Activated CD8-positive, alpha-beta T cell treated with anti-CD3 and anti-CD28 coated beads for 36 hours (primary cell): Measurements from ENCODE around the gene ATP10A. TPM values are rescaled to one million over a fixed set of nuclear protein-coding genes. Genes with fewer than 3 reads are reported as not detected.
"Not testable (repeated sequence)": the region's sequence is repeated elsewhere in the genome, so short reads cannot be mapped to it uniquely, and the experiment has no call there.

Experiments
- ATAC-seq: fragments of 200-7000 bp; cut with Tn5 transposase; one replicate; pipeline ENCODE4 v1.10.0; 2021; ENCODE audit warnings: mild to moderate bottlenecking, moderate library complexity
- CTCF ChIA-PET: fragments of 350-600 bp; sonication (Branson Sonifier 250); formaldehyde crosslinking; loops from one replicate; lab custom pipeline; 2021; ENCODE audit warnings: antibody characterized with exemption; lab: Charles Lee
- POLR2A ChIA-PET: fragments of 350-600 bp; sonication (Branson Sonifier 250); formaldehyde crosslinking; loops from one replicate; lab custom pipeline; 2021; ENCODE audit warnings: antibody characterized with exemption; lab: Charles Lee
- DNase-seq: peaks from one replicate; pipeline ENCODE4 v3.0.0-alpha.2; 2020
- H3K27ac Mint-ChIP-seq: one replicate; pipeline ENCODE4 v1.8.0; 2021; ENCODE audit warnings: mild to moderate bottlenecking, mixed read lengths
- H3K27me3 Mint-ChIP-seq: one replicate; pipeline ENCODE4 v1.8.0; 2021; ENCODE audit warnings: mixed read lengths
- H3K36me3 Mint-ChIP-seq: one replicate; pipeline ENCODE4 v1.8.0; 2021; ENCODE audit warnings: low read depth, mixed read lengths
- H3K4me1 Mint-ChIP-seq: one replicate; pipeline ENCODE4 v1.8.0; 2021; ENCODE audit warnings: low read depth, mixed read lengths
- H3K4me3 Mint-ChIP-seq: one replicate; pipeline ENCODE4 v1.8.0; 2021; ENCODE audit warnings: mild to moderate bottlenecking, moderate library complexity, mixed read lengths
- H3K9me3 Mint-ChIP-seq: one replicate; pipeline ENCODE4 v1.8.0; 2021; ENCODE audit warnings: mixed read lengths
- intact Hi-C: fragments of 100-400 bp; cut with micrococcal nuclease; formaldehyde crosslinking; loops from one replicate; pipeline ENCODE4 v1.10.0; 2022
- total RNA-seq, 2 experiments: library from RNA; stranded (reverse); gene quantifications; one replicate each; pipeline ENCODE4 v1.2.3, GENCODE V29; 2021
- TF ChIP-seq, protein P1 (sequence below): fragments of 200-600 bp; IDR thresholded peaks from one replicate; pipeline ENCODE4 v1.8.0; 2022; ENCODE audit warnings: antibody characterized with exemption, mild to moderate bottlenecking

The ATP10A gene
- total RNA-seq, 2 experiments from 2014 or later, result 17.8 to 21.0 TPM

DNA sequence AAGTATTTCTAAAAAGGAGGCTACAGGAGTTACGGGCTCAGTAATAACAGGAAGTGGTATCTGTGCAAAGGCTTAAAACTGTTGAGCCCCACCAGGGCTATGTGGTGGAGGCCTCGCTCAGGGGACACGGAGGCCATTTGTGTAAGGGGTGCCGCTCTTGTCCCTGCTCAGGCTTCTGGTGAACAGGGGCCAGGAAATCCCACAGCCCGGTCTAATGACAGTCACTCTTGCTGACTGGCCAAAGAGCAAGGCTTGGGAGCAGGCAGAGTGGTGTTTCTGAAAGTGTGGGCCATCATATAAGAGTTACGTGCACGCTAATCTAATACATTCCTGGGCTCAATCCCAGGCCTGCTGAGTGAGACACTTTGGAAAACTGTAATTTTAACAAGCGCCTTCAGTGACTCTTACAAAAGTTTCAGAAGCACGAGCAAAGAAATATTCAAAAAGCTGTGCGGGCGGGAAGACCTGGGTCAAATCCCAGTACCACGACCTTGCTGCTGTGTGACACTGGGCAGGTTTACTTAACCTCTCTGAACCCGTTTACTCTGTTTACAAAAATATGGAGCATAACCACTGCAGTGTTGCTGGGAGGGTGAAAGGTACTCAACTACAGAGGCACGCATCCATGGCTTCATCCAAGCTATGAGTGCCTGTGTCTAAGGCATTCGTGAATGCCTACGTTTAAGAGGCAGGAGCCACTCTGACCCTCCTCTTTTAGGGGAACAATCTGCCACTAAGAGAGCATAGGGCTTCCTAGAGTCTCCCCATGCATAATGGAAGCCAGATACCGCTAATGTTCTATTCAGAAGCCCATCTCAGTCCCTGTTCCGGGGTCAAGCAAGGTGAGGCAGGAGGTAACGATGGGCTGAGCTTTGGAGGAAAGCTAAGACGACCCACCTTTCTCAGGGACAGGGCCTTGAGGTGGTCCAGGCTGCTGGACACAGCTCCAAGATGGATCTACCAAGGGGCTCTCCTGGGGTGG is 2.0 kb downstream of the ATP10A start:
- TF ChIP-seq, protein P1, sequence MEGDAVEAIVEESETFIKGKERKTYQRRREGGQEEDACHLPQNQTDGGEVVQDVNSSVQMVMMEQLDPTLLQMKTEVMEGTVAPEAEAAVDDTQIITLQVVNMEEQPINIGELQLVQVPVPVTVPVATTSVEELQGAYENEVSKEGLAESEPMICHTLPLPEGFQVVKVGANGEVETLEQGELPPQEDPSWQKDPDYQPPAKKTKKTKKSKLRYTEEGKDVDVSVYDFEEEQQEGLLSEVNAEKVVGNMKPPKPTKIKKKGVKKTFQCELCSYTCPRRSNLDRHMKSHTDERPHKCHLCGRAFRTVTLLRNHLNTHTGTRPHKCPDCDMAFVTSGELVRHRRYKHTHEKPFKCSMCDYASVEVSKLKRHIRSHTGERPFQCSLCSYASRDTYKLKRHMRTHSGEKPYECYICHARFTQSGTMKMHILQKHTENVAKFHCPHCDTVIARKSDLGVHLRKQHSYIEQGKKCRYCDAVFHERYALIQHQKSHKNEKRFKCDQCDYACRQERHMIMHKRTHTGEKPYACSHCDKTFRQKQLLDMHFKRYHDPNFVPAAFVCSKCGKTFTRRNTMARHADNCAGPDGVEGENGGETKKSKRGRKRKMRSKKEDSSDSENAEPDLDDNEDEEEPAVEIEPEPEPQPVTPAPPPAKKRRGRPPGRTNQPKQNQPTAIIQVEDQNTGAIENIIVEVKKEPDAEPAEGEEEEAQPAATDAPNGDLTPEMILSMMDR, result no peak
- Mint-ChIP-seq H3K4me1 (peaks cover 42% of the 10 kb centered on the region), H3K36me3 (peaks cover 37% of the 10 kb centered on the region), H3K27ac (peak overlapping the region; percentile 92), H3K4me3 (peak overlapping the region; percentile 91), H3K27me3 (no peaks in the 10 kb centered on the region), H3K9me3 (peaks cover 3% of the 10 kb centered on the region)
- ATAC-seq (peak; percentile 54), DNase-seq (peak; percentile 64)
- intact Hi-C loops, result loop anchor here (5.0 kb wide), 1 partner anchor 44 kb away; no protein-coding TSS in a partner anchor
- CTCF ChIA-PET, result interaction anchor here (1.0 to 4.5 kb wide), 3 partner anchors 17 to 78 kb away, joined by 3 to 16 read pairs (median 15); no protein-coding TSS in a partner anchor
- POLR2A ChIA-PET, result interaction anchor here (0.6 to 3.8 kb wide), 7 partner anchors 8 to 497 kb away, joined by 3 to 26 read pairs (median 7); no protein-coding TSS in a partner anchor

DNA sequence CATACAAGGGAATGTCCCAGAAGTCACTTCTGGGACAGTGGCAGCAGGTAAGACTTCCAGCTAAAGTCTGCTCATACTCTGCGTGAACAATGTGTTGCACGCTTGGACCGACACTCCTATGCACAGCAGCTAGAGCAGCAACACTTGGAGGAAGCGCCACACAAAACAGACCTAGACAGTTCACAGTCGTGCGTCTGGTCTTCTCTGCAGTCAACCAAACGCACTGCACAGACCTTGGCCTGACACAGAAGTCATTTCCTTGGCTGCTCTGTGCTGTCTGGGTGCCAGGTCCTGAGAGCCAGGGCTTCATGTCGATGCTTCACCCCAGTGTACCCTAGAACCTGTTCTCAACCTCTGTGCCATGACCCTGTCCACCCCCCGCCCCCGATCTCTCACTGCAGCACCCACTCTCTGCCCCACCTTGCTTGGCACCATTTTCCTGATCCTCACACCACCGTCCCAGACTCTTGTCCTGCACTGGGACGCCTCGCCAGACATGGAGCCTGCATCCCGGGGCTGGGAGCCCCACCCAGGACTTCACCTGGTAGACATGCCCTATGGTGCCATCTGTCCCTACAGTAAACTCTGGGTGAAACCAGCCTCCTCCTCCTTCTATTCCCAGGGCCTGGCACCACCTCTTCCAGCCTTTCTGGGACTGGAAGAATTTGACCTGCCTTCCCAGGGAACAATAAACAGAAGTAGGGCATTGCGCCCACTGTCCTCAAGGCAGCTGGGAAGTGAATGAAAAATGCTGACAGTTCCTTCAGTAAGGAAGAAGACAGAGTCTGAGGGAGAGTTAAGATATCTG is 3.1 kb downstream of the ATP10A start:
- CTCF ChIA-PET, result interaction anchor here (1.2 to 4.5 kb wide), 4 partner anchors 13 to 76 kb away, joined by 3 to 16 read pairs (median 10); no protein-coding TSS in a partner anchor
- peaks cover 3% of the 10 kb centered on the region for H3K9me3 Mint-ChIP-seq
- H3K4me1 Mint-ChIP-seq, result peaks cover 53% of the 10 kb centered on the region
- peak; percentile 54 for DNase-seq
- H3K36me3 Mint-ChIP-seq, result peaks cover 49% of the 10 kb centered on the region
- POLR2A ChIA-PET, result interaction anchor here (0.6 to 3.8 kb wide), 6 partner anchors 9 to 496 kb away, joined by 3 to 26 read pairs (median 4); no protein-coding TSS in a partner anchor
- ATAC-seq, result peak; percentile 52
- H3K4me3 Mint-ChIP-seq, result peak overlapping the region; percentile 91
- H3K27me3 Mint-ChIP-seq, result no peaks in the 10 kb centered on the region
- intact Hi-C loops, result loop anchor here (5.0 kb wide), 1 partner anchor 43 kb away; no protein-coding TSS in a partner anchor
- TF ChIP-seq, protein P1, result no peak
- H3K27ac Mint-ChIP-seq, result peak overlapping the region; percentile 92

DNA sequence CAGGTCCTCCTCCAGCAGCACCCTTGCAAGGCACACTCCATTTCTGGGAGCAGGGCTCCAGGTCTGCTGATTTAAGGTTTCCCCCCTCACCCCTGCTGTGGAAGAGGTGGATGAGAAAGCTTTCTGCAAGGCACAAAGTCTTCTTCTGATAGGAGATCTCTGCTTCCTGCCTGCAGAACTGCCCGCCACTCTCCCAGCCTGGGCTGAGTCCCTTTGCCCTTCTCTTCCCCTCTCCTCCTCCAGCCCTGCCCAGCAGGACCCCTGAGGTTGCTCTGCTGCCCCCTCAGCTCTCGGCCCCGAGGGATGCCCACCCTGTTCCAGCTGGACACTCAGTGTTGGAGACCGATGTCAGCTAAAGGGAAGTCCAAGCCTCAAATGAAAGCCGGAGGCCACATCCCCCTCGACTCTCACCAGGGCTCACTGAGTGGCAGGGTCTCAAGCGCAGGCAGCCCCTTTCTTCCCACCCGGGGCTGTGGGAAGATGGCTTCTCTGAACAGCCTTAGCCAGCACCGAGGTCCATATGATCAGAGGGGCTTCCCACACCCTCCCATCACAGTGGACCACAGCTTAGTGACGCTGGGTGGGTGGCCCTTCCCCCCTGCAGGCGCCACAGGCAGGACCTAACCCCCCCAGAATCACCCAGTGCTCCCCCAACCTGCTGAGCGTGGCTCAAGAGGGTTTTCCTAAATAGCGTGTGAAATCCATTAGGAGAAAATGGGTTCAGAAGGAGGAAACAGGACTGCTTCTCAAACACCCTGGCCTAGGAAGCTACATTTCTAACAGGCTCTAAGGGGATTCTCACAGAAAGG is 4.0 kb downstream of the ATP10A start:
- H3K4me1 Mint-ChIP-seq, result peaks cover 58% of the 10 kb centered on the region
- ATAC-seq (no peak), DNase-seq (no peak)
- intact Hi-C loops, result no loop called here
- peaks cover 3% of the 10 kb centered on the region for H3K9me3 Mint-ChIP-seq
- TF ChIP-seq, protein P1, result no peak
- CTCF ChIA-PET, result interaction anchor here (1.2 to 4.5 kb wide), 3 partner anchors 12 to 76 kb away, joined by 3 to 15 read pairs (median 4); no protein-coding TSS in a partner anchor
- H3K27me3 Mint-ChIP-seq, result no peaks in the 10 kb centered on the region
- POLR2A ChIA-PET, result interaction anchor here (0.8 to 1.9 kb wide), 4 partner anchors 11 to 75 kb away, joined by 3 to 5 read pairs (median 4); no protein-coding TSS in a partner anchor
- peak overlapping the region; percentile 92 for H3K27ac Mint-ChIP-seq
- H3K36me3 Mint-ChIP-seq, result peaks cover 55% of the 10 kb centered on the region
- peak overlapping the region; percentile 91 for H3K4me3 Mint-ChIP-seq

DNA sequence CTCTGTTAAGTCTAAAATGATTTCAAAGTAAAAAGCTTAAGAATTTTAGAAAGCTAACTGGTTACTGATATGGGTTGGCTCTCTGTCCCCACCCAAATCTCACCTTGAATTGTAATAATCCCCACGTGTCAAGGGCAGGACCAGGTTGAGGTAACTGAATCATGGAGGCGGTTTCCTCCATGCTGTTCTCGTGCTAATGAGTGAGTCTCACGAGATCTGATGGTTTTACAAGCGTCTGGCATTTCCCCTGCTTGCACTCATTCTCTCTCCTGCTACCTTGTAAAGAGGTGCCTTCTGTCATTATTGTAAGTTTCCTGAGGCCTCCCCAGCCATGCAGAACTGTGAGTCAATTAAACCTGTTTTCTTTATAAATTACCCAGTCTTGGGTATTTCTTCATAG is 7.1 kb downstream of the ATP10A start:
- peaks cover 52% of the 10 kb centered on the region for H3K36me3 Mint-ChIP-seq
- H3K27me3 Mint-ChIP-seq, ATAC-seq, H3K9me3 Mint-ChIP-seq, intact Hi-C loops, H3K4me3 Mint-ChIP-seq: not testable (repeated sequence)
- ChIA-PET CTCF (interaction anchor here (0.6 to 1.6 kb wide), 3 partner anchors 9 to 144 kb away, joined by 3 to 5 read pairs (median 3); no protein-coding TSS in a partner anchor), POLR2A (interaction anchor here (0.7 to 1.3 kb wide), 2 partner anchors 8 to 9 kb away, joined by 3 to 4 read pairs; no protein-coding TSS in a partner anchor)
- peak overlapping the region; percentile 53 for H3K27ac Mint-ChIP-seq
- DNase-seq, result peak; percentile 59
- peaks cover 80% of the 10 kb centered on the region for H3K4me1 Mint-ChIP-seq
